Measurements from ENCODE around the gene MED12L.

Gene MED12L

DNA sequence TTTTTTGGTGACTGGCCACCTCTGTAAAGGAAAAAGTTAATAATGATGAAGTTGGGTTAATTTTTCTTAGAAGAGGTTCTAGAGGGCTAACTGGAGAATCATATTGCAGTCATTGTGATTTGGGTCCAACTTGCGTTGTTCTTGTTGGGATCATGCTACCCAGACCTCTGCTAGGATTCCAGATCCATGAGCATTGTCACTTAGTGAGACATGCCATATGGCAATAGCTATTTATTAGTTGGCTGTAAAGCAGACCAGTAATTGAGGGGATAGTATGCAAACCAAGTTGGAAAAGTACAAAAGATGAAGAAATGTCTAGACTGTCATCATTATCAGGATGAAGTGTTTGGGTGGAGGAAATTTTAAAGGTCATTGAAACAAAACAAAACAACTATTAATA, 329.8 kb downstream of the MED12L start:
- H3K9ac ChIP-seq (ENCODE audit: insufficient read length), result no peak overlapping the region
- no peak for TF ChIP-seq POLR2AphosphoS5 (IDR thresholded peaks at IDR 0.05; ENCODE audit: borderline replicate concordance, low read depth, low read length)
- no peak for TF ChIP-seq EZH2 (IDR thresholded peaks at IDR 0.05)
- TF ChIP-seq FOXP2 (optimal IDR thresholded peaks at IDR 0.05; ENCODE audit: control extremely low read depth, extremely low read length, insufficient read depth), result no peak
- DNase-seq (ENCODE audit: low read depth, low spot score), result no peak
- no peak overlapping the region for H3K4me3 ChIP-seq
- no peaks in the 10 kb centered on the region for H3K9me3 ChIP-seq (ENCODE audit: low read depth, low read length)
- H3K27ac ChIP-seq, result no peak overlapping the region
- H3K36me3 ChIP-seq (ENCODE audit: insufficient read depth, low read length), result no peaks in the 10 kb centered on the region

DNA sequence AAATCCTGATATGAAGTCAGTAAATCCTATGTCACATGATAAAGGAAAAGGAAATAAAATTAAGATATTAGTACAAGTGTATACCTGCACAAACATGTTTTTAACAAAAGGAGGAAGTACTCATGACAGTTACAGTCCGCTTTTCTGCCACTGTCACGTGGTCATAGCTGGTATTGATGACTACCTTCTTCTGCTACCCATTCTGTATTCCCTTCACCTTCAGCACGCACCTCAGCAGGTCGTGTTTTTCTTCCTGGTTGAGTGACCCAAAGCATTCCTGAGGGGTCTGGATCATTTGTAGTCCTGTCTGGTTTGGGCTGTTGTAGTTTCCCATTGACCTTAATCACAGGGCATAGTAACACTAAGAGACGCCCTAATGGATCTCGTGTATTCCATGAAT, 334.3 kb downstream of the MED12L start:
- TF ChIP-seq FOXP2 (optimal IDR thresholded peaks at IDR 0.05; ENCODE audit: control extremely low read depth, extremely low read length, insufficient read depth) (no peak), EZH2 (IDR thresholded peaks at IDR 0.05) (no peak), POLR2AphosphoS5 (IDR thresholded peaks at IDR 0.05; ENCODE audit: borderline replicate concordance, low read depth, low read length) (no peak)
- Histone ChIP-seq H3K9ac (ENCODE audit: insufficient read length) (no peak overlapping the region), H3K36me3 (ENCODE audit: insufficient read depth, low read length) (no peaks in the 10 kb centered on the region), H3K9me3 (ENCODE audit: low read depth, low read length) (no peaks in the 10 kb centered on the region), H3K27ac (no peak overlapping the region), H3K4me3 (no peak overlapping the region)
- DNase-seq (ENCODE audit: low read depth, low spot score), result no peak

DNA sequence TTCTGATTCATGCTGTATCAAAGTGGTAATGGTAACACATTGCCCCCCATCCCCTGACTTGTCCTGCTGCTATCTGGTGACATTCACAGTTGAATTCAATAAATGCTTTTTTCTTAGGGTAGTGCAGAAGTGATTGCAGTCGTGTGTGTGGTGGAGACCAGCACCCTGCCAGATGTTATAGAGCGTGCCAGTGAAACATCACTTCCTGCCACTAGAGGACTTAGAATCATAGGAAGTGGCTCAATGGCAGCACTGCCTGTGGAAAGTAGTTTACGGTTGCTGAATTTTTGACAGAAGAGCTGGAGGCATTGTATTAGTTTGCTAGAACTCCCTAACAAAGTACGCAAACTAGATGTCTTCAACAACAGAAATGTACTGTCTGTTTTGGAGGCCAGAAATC, 336.5 kb downstream of the MED12L start:
- no peaks in the 10 kb centered on the region for H3K9me3 ChIP-seq (ENCODE audit: low read depth, low read length)
- H3K4me3 ChIP-seq, result no peak overlapping the region
- H3K27ac ChIP-seq, result no peak overlapping the region
- no peak overlapping the region for H3K9ac ChIP-seq (ENCODE audit: insufficient read length)
- DNase-seq (ENCODE audit: low read depth, low spot score), result no peak
- no peaks in the 10 kb centered on the region for H3K36me3 ChIP-seq (ENCODE audit: insufficient read depth, low read length)
- TF ChIP-seq EZH2 (IDR thresholded peaks at IDR 0.05) (no peak), POLR2AphosphoS5 (IDR thresholded peaks at IDR 0.05; ENCODE audit: borderline replicate concordance, low read depth, low read length) (no peak), FOXP2 (optimal IDR thresholded peaks at IDR 0.05; ENCODE audit: control extremely low read depth, extremely low read length, insufficient read depth) (no peak)

DNA sequence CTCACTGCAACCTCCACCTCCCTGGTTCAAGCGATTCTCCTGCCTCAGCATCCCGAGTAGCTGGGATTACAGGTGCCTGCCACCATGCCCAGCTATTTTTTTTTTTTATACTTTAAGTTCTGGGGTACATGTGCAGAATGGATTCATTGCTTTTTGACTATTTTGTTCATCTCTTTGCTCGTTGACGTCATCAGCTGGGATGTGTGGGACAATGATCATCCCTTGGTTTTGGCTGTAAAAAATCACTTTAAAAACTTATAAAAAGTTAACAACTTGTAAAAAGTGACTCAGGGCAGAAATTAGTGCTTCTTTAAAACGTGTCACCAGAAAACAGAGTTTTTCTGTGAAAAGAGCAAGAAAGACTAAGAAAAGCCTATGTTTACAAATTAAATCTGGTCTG, 337.6 kb downstream of the MED12L start:
- Histone ChIP-seq H3K36me3 (ENCODE audit: insufficient read depth, low read length) (no peaks in the 10 kb centered on the region), H3K9ac (ENCODE audit: insufficient read length) (no peak overlapping the region), H3K27ac (no peak overlapping the region), H3K4me3 (no peak overlapping the region), H3K9me3 (ENCODE audit: low read depth, low read length) (no peaks in the 10 kb centered on the region)
- TF ChIP-seq FOXP2 (optimal IDR thresholded peaks at IDR 0.05; ENCODE audit: control extremely low read depth, extremely low read length, insufficient read depth) (no peak), EZH2 (IDR thresholded peaks at IDR 0.05) (no peak), POLR2AphosphoS5 (IDR thresholded peaks at IDR 0.05; ENCODE audit: borderline replicate concordance, low read depth, low read length) (no peak)
- DNase-seq (ENCODE audit: low read depth, low spot score), result no peak

DNA sequence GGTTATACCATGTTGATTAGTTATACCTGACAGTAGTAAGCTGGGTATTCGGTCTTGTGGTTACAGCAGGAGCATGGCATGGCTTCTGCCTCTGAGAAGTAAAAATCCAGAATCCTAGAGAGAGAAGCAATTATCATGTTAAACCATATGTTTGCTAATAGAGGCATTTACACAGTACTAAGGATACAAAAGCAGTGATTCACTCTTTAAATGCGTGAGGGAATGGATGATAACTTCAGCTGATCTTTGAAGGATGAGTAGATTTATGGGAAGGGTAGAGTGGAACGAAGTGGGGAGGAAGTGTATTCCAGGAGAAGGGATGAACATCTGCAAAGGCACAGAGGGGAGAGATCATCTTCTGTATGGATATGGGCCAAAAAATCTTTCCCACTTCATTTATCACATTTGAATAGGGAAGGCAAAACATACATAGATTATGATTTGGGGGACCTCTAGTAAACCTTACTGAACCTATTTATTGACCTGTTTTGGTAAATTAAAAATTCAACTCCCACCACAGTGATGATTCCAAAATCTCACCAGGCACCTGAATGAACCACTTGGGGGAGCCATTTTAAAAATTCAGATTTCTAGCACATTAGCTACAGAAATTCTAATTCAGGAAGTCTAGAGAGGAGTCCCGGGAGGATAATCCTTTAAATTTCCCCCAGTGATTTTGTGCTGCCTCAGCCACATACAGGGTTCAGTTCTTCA, 340.3 kb downstream of the MED12L start:
- Histone ChIP-seq H3K9ac (ENCODE audit: insufficient read length) (peak overlapping the region; percentile 3), H3K4me3 (peak overlapping the region; percentile 52), H3K9me3 (ENCODE audit: low read depth, low read length) (no peaks in the 10 kb centered on the region), H3K27ac (peak overlapping the region; percentile 75), H3K36me3 (ENCODE audit: insufficient read depth, low read length) (no peaks in the 10 kb centered on the region)
- DNase-seq (ENCODE audit: low read depth, low spot score), result peak; percentile 83
- TF ChIP-seq FOXP2 (optimal IDR thresholded peaks at IDR 0.05; ENCODE audit: control extremely low read depth, extremely low read length, insufficient read depth) (no peak), POLR2AphosphoS5 (IDR thresholded peaks at IDR 0.05; ENCODE audit: borderline replicate concordance, low read depth, low read length) (no peak), EZH2 (IDR thresholded peaks at IDR 0.05) (no peak)

DNA sequence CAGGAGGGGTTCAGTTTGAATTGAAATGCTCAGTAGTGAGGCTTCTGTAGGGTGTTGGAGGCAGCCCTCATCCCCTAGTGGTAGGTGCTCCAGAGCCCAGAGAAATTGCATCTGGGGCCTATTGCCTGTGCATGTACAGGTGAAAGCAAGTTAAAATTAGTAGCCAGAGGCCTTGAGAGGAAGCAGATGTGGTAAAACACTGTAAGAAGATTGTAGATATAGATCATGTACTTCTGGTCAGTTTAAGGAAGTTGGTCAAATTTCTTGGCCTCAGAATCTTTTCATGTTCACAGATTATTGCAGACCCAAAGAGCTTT, 340.8 kb downstream of the MED12L start:
- H3K27ac ChIP-seq, result peak overlapping the region; percentile 51
- no peaks in the 10 kb centered on the region for H3K36me3 ChIP-seq (ENCODE audit: insufficient read depth, low read length)
- TF ChIP-seq FOXP2 (optimal IDR thresholded peaks at IDR 0.05; ENCODE audit: control extremely low read depth, extremely low read length, insufficient read depth), result no peak
- no peak for TF ChIP-seq EZH2 (IDR thresholded peaks at IDR 0.05)
- TF ChIP-seq POLR2AphosphoS5 (IDR thresholded peaks at IDR 0.05; ENCODE audit: borderline replicate concordance, low read depth, low read length), result no peak
- H3K9ac ChIP-seq (ENCODE audit: insufficient read length), result peak overlapping the region; percentile 3
- no peak for DNase-seq (ENCODE audit: low read depth, low spot score)
- H3K4me3 ChIP-seq, result peak overlapping the region; percentile 13; the same call in 1 of the 2 replicates
- H3K9me3 ChIP-seq (ENCODE audit: low read depth, low read length), result no peaks in the 10 kb centered on the region

DNA sequence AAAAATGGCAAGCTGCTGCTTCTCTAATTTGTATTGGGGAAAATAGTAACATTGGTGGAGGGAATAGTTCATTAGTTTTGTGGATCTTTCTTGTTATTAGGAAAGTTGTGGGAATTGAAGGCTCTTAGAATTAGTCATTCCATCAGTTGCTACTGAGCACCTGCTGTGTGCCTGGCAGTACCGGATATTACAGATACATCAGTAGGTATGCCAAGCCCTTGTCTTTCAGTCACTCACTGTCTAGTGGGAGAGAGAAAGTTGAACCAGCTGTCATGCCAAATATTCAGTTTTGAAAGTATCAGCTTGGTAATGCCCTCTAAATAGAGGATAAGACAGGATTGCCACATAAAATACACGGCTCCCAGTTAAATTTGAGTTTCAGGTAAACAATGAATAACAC, 342.9 kb downstream of the MED12L start:
- Histone ChIP-seq H3K9ac (ENCODE audit: insufficient read length) (no peak overlapping the region), H3K36me3 (ENCODE audit: insufficient read depth, low read length) (no peaks in the 10 kb centered on the region), H3K27ac (no peak overlapping the region), H3K4me3 (no peak overlapping the region), H3K9me3 (ENCODE audit: low read depth, low read length) (no peaks in the 10 kb centered on the region)
- no peak for DNase-seq (ENCODE audit: low read depth, low spot score)
- TF ChIP-seq EZH2 (IDR thresholded peaks at IDR 0.05), result no peak
- no peak for TF ChIP-seq POLR2AphosphoS5 (IDR thresholded peaks at IDR 0.05; ENCODE audit: borderline replicate concordance, low read depth, low read length)
- TF ChIP-seq FOXP2 (optimal IDR thresholded peaks at IDR 0.05; ENCODE audit: control extremely low read depth, extremely low read length, insufficient read depth), result no peak

DNA sequence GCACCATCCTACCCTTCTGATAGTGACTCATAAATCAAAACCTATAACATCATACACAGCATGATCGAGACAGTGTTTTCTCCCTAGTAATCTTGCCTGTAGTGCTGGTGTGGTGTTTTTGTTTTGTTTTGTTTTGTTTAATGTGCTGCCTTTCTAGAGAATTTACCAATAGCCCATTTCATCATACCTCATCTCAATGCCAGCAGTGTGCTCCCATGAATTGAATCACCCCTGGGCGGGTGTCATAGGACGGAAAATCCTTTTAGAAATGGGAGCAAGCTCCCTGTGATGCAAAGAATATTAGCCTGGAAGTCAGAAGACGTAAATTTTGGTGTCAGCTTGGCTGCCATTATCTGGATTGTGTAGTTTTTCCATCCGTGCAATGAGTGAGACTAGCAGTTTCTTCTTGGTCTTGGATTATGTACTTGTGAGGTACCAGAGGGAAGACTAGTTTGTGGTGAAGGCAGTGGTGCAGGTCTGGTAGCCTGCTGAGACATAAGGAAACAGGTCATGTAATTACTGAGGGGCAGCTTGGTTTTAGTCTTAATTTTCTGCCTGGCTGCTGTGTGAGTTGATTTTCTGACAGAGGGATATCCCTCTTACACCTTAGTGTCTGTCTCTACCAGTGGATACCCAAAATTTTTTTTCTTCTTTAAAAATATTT, 345.5 kb downstream of the MED12L start:
- no peaks in the 10 kb centered on the region for H3K36me3 ChIP-seq (ENCODE audit: insufficient read depth, low read length)
- TF ChIP-seq FOXP2 (optimal IDR thresholded peaks at IDR 0.05; ENCODE audit: control extremely low read depth, extremely low read length, insufficient read depth) (no peak), EZH2 (IDR thresholded peaks at IDR 0.05) (no peak), POLR2AphosphoS5 (IDR thresholded peaks at IDR 0.05; ENCODE audit: borderline replicate concordance, low read depth, low read length) (no peak)
- no peaks in the 10 kb centered on the region for H3K9me3 ChIP-seq (ENCODE audit: low read depth, low read length)
- no peak for DNase-seq (ENCODE audit: low read depth, low spot score)
- no peak overlapping the region for H3K27ac ChIP-seq
- no peak overlapping the region for H3K9ac ChIP-seq (ENCODE audit: insufficient read length)
- no peak overlapping the region for H3K4me3 ChIP-seq

Measured in SK-N-MC (cell line).